HG03045 (cell line): ENCODE measurements around the gene SPEM3.

ENCODE experiments used
- ATAC-seq: cut with Tn5 transposase; IDR thresholded peaks from one replicate; pipeline ENCODE4 v1.9.1; 2021; ENCODE audit warnings: mild to moderate bottlenecking, moderate library complexity; ENCODE audit not compliant: unreplicated experiment

Gene SPEM3

DNA sequence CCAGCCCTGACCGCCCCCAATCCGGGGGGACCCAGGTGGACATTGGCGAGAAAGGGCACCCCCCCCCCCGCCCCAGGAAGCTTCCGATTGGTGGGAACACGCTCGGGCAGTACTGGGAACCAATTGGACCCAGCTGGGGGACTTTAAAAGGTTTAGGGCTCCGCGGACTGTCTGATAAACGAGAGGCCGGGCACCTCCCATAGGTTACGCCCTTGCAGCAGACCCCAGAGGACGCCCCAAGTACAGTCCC, 25.0 kb upstream of the SPEM3 start:
- ATAC-seq = no peak

DNA sequence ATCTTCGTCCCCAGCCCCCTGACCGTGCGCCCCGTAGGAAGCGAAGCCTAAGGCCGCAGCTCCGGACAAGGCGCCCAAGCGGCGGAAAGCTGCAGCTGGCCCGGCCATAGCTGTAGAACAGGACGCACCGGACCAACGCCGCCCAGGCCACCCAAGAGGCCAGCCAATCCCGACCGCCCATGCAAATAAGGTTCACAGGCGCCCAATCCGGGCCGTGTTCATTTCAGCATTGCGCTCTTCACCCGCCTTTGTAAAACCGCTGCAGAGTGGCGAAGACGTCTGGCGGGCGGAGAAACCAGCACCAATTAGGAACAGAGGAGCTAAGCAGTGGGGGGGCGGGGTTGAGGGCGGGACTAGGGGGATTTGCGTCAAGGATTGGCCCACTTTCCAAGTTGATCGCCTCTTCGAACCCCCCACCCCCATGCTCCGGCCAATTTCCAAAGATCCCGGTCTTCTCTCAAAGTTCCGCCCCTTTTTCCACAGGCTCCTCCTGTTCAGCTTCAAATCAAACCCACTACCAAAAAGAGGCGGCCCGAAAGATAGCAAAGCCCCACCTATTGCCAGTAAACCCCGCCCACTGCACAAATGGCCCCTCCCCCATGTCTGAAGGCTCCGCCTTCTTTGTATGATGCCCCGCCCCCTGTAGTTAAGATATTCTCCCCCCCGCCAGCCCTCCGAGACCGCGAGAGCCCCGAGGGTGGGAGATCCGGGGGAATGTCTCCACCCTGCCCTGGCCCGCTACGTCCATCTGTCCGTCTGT, 24.5 kb upstream of the SPEM3 start, which contains the start of gene TMEM256:
Gene TMEM256, minus strand, starts transcription at position 121 of the 760 bp plus-strand sequence. Its CDS starts 13 bp downstream, at position 108.
- ATAC-seq = peak; percentile 93

DNA sequence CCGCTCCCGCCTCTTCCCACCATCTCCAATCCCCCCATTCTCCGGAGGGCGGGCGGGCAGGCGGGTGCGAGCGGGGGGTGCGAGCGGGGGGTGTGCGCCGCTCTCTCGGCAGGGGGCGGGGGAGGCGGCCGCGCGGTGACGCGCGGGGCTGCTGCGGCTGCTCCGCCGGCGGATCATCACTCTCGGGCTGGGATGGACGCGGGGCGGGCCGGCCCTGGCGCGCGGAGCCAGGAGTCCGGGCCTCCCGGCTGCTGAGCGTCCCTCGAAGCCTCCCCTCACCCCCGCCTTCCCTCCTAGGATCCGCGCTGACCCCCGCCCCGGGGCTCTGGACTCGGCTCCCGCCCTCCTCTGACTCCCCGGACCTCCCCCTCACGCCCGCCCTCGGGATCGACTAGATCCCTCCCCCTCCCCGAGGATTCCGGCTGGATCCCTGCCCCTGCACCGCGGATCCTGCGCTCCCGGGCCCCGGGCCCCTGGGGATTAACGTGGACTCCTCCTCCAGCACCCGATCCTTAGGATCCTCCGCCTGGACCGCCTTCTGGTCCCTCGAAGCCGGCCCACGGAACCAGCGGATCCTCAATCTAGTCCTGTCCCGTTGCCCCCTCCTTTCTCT, 23.8 kb upstream of the SPEM3 start:
- ATAC-seq = no peak

- no peak for ATAC-seq
Observed at GRCh38 chr17:7405350-7406234, 23.1 kb upstream of the SPEM3 start.

DNA sequence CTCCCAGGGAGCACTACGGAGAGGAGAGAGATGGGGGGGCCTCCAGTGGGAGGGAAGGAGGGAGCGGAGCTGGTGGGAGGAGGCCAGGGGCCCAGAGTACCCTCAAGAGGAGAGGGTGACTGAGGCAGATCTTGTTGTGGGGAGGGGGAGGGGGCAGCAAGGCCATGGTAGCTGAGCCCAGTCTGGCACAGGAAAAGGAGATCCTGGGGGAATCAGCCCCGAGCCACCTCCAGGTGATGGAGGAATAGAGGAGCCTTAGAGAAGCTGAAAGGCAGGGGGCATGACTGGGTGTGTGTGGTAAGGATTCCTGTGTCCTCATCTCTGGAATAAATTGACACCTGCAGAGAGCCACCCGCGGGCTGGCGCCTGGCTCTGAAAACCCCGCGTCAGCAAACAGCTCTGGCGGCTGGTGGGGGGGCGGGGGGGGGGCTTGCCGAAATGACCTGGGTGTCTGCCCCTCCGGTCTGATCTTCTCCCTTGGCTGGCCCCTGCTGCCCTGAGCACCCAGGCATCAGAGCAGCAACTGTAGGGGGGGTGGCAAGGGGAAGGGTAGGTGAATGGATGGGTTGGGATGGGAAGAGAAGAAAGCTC, 22.3 kb upstream of the SPEM3 start:
- no peak for ATAC-seq

- ATAC-seq = no peak
Observed at GRCh38 chr17:7407082-7407481, 21.6 kb upstream of the SPEM3 start.

DNA sequence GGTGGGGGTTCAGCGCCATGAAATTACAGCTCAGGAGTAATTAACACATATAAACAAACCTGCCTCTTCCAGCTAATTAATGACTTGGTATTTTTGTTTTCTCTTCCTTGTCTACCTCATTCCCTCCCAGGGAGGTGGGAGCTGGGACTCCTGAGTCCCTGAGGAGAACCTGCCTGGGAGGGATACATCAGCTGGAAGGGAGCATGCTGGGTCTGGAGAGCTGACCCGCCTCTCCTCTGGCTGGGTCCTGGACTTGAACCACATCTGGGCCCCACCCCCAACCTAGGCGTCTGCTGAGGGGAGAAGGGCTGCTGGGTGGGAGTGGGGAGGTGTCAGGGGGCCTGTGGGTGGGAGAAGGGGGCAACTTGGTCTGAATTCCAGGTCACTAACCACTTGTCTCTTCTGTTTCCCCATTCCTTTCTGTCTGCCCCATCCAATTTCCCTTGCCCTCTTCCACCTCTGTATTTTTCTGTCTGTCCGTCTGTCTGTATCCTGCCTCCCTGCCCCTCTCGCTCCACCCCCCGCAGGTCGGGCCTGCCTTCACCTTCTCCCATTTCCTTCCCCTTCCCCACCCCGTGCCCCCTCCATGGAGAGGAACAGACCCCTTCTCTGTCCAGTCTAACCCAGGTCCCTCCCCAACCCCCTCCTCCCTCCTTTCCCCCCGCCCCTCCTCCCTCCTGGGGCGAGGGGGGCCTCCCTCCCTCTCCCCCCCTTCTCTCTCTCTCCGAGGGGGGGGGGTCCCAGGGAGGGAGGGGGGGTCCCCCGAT, 21.0 kb upstream of the SPEM3 start, which contains the start of gene NLGN2:
Gene NLGN2, plus strand, starts transcription at position 361 of the 767 bp plus-strand sequence. CDS start 411 bp downstream, outside the sequence.
- ATAC-seq = no peak

DNA sequence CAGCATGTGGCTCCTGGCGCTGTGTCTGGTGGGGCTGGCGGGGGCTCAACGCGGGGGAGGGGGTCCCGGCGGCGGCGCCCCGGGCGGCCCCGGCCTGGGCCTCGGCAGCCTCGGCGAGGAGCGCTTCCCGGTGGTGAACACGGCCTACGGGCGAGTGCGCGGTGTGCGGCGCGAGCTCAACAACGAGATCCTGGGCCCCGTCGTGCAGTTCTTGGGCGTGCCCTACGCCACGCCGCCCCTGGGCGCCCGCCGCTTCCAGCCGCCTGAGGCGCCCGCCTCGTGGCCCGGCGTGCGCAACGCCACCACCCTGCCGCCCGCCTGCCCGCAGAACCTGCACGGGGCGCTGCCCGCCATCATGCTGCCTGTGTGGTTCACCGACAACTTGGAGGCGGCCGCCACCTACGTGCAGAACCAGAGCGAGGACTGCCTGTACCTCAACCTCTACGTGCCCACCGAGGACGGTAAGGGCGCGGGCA, 20.4 kb upstream of the SPEM3 start:
- ATAC-seq = no peak

DNA sequence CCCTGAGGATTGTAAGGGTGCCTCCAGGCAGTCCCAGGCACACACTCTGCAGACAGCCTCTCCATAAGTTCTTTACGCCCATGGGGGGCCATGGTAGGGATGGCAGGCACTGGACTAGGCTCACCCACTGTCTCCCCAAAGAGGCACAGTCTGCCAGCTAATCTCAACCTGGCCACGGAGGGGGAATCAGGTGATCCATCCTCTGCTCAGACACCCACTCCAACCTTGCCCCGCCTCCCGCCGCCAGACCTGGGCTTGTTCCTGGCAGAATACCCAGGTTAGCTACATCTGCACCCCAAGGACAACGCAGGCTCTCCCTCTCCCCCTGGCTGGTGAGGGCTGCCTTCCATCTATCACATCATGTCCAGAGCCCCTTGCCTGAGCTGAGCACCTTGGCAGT, 19.8 kb upstream of the SPEM3 start:
- ATAC-seq = no peak

DNA sequence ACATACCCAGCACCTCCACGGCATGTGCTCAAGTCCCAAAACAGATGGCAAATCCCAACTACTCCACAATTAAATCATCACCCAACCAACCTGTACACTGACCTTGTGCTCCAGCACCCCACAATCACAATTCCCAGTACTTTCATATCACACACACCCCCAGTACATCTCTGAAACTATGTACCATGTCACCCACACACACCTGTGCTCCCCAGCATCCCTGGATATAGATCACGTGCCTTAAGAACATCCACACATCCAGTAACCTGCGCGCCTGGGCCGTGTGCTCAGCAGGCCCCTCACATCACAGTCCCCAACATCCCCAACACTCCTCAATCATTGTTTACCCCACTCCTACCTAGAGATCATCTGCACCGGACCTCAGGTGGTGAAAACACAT, 18.9 kb upstream of the SPEM3 start:
- no peak for ATAC-seq

GRCh38 chr17:7410634-7411426, 17.8 kb upstream of the SPEM3 start:
- no peak for ATAC-seq

DNA sequence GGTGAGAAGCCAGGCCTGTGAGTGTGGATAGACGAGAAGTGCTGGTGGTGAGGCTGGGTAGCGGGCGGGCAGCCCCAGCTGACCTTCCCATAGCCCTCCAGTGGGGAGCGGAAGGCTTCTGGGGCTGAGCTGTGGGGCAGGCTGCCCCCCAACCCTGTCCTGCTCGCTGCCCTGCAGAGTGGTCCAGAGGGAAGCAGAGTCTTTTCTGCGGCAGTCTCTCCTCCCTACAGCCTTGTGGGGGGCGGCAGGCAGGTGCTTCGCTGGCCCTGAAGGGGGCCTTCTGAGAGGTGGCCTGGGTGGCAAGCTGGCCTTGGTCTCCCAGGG, 17.3 kb upstream of the SPEM3 start:
- ATAC-seq = no peak

DNA sequence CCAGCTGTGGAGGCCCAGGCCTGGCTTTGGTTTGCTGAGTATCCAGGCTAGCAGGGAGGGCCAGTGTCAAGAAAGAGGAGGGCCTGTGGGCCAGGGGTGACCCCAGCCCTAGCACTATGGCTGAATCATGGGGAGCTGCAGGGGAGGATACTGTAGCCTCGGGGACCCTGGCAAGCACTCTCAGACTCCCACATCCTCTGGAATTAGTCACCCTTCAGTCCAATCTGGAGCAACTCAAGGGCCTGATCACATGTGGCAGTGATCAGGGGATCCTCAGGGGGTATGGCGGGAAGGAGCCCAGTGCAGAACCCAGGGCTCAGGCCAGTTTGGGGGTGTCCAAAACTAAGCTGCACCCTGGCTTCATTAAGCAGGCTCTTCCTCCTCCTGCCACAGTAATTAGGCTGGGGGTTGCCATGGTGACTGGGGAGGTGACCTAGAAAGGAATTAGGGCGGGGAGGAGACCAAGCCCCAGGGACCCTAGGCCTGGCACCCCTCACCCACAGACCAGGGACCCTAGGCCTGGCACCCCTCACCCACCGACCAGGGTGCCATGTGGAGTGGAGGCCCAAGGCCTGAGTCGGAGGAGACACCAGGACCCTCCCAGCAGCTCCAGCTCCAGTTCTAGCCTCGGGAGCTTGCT, 15.2 kb upstream of the SPEM3 start:
- ATAC-seq = no peak

DNA sequence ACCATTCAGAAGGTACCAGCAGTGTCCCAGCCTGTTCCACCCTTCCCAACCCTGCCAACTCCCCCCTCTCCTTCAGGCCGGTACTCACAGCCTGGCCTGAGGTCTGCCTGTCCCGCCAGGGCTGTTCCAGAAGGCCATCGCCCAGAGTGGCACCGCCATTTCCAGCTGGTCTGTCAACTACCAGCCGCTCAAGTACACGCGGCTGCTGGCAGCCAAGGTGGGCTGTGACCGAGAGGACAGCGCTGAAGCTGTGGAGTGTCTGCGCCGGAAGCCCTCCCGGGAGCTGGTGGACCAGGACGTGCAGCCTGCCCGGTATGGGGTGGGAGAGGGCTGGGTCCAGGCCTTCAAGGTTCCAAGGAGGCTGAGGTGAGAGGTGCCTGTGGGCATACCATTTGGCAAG, 13.8 kb upstream of the SPEM3 start:
- no peak for ATAC-seq

DNA sequence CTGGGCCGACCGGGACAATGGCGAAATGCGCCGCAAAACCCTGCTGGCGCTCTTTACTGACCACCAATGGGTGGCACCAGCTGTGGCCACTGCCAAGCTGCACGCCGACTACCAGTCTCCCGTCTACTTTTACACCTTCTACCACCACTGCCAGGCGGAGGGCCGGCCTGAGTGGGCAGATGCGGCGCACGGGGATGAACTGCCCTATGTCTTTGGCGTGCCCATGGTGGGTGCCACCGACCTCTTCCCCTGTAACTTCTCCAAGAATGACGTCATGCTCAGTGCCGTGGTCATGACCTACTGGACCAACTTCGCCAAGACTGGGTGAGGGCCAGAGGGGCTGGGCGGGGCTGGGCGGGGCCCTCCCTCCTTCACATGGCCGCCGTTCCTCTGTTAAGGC, 12.9 kb upstream of the SPEM3 start:
- no peak for ATAC-seq

GRCh38 chr17:7416323-7416722, 12.3 kb upstream of the SPEM3 start:
- ATAC-seq = no peak

DNA sequence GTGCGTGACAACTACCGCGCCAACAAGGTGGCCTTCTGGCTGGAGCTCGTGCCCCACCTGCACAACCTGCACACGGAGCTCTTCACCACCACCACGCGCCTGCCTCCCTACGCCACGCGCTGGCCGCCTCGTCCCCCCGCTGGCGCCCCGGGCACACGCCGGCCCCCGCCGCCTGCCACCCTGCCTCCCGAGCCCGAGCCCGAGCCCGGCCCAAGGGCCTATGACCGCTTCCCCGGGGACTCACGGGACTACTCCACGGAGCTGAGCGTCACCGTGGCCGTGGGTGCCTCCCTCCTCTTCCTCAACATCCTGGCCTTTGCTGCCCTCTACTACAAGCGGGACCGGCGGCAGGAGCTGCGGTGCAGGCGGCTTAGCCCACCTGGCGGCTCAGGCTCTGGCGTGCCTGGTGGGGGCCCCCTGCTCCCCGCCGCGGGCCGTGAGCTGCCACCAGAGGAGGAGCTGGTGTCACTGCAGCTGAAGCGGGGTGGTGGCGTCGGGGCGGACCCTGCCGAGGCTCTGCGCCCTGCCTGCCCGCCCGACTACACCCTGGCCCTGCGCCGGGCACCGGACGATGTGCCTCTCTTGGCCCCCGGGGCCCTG, 11.5 kb upstream of the SPEM3 start:
- no peak for ATAC-seq

DNA sequence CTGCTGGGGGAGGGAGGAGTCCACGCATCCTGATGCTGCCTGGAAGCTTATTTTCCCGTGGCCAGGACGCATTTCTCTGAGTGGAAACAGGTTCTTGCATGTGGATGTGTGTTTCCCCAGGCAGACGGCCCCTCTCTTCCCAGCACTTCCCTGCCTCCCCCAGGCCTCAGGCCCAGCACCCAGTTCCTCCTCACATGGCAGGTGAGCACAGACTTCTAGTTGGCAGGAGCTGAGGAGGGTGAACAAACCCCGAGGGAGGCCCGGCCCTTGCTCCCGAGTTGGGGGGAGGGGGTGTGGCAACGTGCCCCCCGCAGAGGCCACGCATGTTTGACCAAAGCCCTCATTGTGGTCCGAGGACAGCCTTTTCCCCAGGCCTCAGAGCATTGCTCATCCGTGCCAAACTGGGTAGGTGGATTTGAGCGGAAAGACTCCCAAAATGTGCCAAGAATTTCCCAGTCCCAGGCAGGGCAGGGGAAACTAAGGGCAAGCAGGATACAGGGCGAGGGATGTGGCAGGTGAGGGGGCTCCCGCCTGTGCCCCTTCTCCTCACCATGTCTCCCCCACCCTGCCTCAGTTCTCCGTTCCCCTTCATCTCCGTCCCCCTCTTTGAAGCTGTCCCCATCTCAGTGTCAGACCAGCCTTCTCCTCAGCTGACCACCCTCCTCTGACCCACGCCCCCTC, 10.0 kb upstream of the SPEM3 start:
- ATAC-seq = no peak
